Stimulated activated CD8-positive, alpha-beta memory T cell treated with anti-CD3 and anti-CD28 coated beads, Interleukin-2, amount 100 ng/mL, for 1 hour (primary cell): Measurements from ENCODE around the gene MARVELD1.
"Not testable (repeated sequence)": the region's sequence is repeated elsewhere in the genome, so short reads cannot be mapped to it uniquely, and the experiment has no call there.

Experiments
- DNase-seq, 2 donors: peaks; one replicate each; pipeline ENCODE4 v3.0.0-alpha.2; 2020; ENCODE audit warnings: low read depth in 2 of 2

MARVELD1 gene

GRCh38 chr10:97713339-97713825 lies at the start of gene MARVELD1:
Gene MARVELD1, plus strand, starts transcription at chr10:97713730. Its CDS starts 147 bp downstream, at chr10:97713877.
- no peak for DNase-seq

GRCh38 chr10:97664282-97664850 lies 49.2 kb upstream of the MARVELD1 start:
- no peak for DNase-seq

DNA sequence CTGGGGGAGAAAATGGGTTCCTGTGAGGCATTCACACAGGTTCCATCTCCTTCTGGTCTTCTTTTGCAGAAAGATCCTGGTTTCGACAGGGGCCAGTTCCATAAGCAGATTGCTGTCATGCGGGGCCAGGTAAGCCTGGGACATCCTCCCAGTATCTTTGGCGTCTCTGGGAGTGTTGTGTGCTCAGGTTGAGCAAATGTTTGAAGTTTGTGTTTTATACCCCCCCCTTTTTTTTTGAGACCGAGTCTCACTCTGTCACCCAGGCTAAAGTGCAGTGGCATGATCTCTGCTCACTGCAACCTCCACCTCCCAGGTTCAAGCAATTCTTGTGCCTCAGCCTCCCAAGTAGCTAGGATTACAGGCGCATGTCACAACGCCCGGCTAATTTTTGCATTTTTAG lies 46.5 kb upstream of the MARVELD1 start:
- DNase-seq, result no peak

GRCh38 chr10:97667463-97667862 lies 46.1 kb upstream of the MARVELD1 start:
- no peak for DNase-seq

- no peak for DNase-seq
These were observed 44.0 kb upstream of the MARVELD1 start for GRCh38 chr10:97669571-97669970.

DNA sequence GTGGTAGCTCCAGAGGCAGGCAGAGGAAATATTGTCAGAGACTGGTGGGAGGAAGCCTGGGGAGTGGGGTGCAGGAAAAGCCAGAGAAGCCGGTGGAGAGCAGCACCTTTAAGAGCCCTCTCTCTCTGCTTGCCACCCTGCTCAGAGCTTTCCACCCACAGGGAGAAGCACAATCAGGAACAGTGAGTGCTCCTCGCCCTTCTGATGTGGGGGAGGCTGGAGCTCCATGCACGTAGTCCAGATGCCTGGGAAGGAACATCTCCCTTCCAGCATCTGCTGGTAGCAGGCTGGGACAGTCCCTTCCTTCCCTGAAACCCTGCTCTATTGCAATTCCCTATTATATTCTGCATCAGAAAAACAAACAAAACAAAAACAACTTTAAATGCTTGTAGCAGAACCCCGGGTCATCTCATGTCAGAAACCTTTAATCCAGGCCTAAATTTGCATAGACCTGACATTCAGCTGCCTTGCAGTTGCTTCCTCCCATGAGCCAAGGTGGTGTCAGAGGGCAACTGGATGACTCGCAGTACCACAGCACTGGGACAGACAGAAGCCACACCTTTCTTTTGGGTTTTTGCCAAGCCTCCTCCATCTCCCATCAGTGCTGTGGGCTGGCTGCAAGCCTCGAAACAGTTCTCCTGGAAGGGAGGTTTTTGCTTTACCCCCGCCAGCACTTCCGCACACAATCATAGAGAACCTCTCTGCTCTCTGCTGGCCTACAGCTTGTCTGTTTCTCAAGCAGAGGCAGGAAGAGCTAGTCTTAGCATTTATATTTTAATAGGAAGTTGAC lies 39.6 kb upstream of the MARVELD1 start:
- DNase-seq, result no peak

DNA sequence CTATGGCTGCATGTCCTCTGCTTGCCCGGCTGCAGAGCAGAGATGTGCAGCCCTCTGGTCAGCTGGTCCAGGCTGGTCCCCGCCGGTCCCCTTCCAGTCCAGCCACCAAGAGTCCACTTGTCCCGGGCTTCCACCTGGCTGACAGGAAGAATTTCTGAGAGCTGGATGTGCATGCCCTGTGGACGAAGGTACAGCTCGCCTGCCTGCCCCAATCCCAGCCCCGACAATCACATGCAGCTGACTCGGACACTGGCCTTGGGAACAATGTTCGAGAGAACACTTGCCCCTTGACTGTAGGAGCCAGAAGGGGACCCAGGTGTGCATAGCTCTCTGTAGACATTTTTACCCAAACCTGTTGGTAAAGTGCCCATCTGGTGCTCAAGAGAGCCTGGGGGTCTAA lies 38.3 kb upstream of the MARVELD1 start:
- DNase-seq, result no peak

DNA sequence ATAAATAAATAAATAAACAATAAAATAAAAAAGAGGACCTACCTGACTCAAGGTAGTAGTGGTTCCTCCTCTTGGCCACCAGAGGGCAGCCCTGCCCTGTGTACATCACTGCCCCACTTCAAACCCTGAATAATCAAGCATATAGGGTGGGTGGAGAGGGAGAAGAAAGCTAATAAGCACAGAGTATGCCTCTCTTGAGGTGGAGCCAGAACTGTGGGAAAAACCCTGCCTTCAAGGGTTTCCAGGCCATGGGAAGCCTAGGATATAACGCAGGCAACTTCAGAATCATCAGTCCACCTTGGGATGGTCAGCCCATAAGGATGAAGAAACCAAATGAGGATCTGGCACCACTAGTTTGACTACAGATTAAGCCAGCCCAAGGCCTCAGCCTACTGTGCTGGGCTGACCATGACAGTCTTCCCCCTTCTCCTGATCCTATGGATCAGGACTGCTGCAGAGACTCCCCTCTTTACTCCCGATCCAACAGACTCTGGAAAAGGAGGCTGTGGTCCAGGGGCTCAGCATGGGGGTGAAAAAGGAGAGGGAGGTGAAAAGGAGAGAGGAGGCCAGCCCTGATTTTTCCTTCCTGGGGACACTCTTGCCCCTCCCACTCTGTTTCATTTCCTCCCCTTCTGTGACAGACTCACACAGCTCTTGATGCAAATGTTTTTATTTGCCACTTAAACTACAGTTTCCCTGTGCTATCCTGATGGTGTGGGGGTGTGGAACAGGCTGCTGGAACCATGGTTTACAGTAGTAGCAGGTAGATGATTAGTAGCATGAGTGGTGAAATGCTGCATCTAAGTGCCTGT lies 36.6 kb upstream of the MARVELD1 start:
- peak in 1 of 2 donors; percentile 31 for DNase-seq

DNA sequence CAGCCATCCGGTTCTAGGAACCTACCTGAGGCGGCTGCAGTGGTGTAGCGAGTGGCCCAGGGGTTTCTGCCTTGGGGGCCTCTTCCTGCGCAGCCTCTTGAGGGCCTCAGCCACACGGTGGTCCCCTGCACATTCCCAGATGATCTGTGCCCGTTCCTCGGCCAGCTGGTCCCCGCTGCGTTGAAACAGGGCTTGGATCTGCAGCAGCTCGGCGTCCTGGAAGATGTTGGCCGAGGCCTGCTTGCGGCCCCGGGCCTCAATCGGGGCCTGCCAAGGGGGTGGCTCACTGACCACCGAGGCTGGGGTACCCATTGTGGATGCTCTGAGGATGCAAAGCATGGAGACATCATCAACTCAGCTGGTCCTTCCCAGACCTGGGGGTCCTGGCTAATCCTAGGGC lies 33.9 kb upstream of the MARVELD1 start:
- DNase-seq, result no peak

GRCh38 chr10:97682042-97682441 lies 31.5 kb upstream of the MARVELD1 start:
- no peak for DNase-seq

GRCh38 chr10:97683556-97684367 lies 29.8 kb upstream of the MARVELD1 start:
- DNase-seq, result no peak

DNA sequence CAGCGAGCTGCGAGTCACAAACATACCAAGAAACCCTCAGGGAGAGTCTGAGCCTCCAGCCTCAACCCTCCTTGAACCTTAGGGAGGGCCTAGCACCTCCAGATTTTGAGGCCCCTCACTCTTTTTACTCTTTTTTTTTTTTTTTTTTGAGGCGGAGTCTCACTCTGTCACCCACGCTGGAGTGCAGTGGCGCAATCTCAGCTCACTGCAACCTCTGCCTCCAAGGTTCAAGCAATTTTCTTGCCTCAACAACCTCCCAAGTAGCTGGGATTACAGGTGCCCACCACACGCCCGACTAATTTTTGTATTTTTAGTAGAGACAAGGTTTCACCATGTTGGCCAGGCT lies 29.2 kb upstream of the MARVELD1 start:
- DNase-seq, result not testable (repeated sequence)

- DNase-seq, result no peak
These were observed 28.6 kb upstream of the MARVELD1 start for GRCh38 chr10:97684866-97685394.

DNA sequence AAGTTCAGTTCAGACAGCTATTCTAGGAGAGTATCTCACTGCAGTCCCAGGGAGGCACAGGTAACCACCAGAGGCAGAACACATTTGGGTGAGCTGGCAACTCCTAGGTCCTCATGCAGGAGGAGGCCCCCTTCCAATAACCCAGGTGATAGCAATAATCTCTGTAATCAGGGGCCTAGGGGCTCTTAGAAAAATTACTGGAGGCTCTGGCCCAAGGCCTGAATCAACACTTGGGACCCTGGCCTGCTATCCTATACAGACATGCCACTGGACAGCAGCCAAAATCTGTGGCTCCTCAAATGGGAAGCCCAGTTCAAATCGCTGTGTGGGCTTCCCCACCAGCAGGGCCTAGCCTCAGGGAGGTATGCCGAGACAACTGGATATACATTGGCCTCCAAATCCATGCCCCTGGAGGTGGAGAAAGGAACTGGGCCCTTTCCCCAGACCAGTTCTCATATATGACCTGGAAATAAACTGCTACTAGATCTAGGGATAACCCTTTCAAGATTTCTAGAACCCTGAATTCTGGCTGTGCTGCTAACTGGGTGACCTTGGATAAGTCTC lies 28.1 kb upstream of the MARVELD1 start:
- DNase-seq, result no peak

DNA sequence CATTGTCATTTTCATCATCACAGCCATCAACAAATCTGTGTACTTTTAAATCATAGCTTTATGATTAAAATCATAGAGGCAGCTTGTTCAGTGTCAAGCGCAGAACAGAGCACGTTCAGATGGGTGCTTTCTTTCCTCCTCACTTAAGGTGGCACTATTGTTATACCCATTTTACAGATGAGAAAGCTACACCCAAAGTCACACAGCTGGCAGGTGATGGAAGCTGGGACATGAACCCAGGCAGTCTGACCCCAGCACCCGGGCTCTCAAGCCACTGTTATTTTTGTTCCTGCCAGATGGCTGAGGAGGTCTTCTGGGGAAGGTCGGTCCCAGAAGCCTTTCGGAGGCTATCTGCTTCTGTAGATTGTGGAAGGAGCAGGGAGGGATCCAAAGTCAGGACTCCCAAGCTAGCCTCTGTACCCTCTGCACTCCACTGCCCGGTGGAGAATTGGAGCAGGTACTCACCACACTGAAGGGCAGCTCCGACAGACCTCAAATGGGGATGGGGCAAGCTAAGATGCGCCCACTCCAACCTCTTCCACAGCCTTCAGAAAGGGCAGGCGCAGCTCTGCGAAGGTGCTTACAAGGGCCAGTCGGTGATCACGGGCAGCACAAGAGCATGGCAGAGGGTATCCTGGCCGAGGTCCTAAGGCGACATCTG lies 27.1 kb upstream of the MARVELD1 start:
- no peak for DNase-seq

DNA sequence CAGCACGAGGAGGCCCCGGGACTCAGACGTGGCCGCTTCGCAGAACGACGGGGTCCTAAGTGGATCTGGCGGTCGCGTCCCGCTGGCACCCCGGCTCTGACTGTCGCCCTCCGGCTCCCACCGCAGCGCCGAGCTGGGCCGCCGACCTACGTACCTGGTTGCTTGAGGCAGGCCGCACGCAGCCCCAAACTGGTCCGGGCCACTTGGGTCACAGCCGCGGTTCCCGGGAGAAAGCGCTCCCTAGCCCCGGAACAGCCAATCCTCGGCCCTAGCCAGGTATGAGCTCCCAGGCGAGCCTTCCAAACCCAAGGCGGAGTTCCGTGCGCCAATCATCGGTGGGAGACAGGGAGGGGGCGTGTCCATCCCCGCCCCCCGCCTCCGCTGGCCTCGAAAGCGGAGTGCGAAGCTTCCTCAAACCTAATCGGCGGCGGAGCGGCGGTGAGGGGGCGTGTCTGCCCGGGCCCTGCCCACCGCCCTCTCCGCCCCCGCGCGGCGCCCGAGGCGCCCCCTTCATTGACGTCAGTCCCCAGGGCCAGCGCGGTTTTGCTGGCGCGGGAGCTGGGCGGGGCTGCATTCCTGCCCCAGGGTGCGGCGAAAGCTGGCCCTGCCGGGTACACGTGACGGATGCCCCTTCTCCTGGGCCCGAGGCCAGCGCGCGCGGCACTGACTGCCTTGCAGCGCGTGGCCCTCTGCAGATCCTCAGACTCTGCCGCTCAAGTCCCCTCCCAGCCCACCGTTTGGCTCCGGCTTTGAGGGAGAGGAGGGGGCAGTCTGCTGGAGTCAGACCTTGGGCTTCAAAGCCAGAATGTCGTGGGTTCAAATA lies 26.4 kb upstream of the MARVELD1 start, which contains the start of gene AVPI1:
Gene AVPI1, minus strand, starts transcription at position 280 of the 823 bp plus-strand sequence. CDS start 7,336 bp downstream, outside the sequence.
- DNase-seq, result peak; percentile 91 to 94

GRCh38 chr10:97687785-97688781 lies 25.4 kb upstream of the MARVELD1 start:
- no peak for DNase-seq

DNA sequence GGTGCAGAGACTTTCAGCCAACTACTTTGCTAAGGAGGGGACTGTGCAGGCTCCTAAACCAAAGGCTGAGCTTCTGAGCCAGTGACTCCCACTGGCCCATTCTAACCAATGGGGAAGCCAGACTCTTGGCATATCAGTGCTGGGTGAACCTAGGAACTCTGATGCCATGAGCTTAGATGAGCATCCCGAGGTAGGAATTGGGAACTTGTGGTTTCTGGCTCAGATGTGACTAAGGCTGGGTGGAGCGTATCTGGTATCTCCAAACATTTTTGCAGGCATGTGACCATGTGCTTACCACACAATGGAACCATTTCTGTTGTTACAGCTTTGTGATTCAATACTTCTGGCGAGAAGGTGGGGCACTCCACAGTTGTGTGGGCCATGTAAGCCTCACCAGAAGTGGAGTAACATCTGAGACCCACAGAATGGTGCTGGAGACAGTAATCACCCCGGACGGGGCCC lies 23.9 kb upstream of the MARVELD1 start:
- DNase-seq, result no peak
